Panc1 (cell line): Measurements from ENCODE around the gene ATG2B. TPM values are rescaled to one million over a fixed set of nuclear protein-coding genes. Genes with fewer than 3 reads are reported as not detected.
A peak's percentile ranks its signal among the peaks of the same experiment; 100 is the strongest.

Experiments
- ATAC-seq: fragments of 200-7000 bp; cut with Tn5 transposase; 2 replicates; pipeline ENCODE4 v1.9.1; 2020; ENCODE audit warnings: mild to moderate bottlenecking, moderate library complexity
- BruUV-seq: library from RNA; stranded (reverse); fragments of 400-500 nt; replicated peaks from 2 replicates; lab custom pipeline; 2021; lab: Mats Ljungman, UMichigan
- CTCF ChIA-PET: fragments of 300-600 bp; sonication (Branson Sonifier 250); formaldehyde crosslinking; loops from one replicate; lab custom pipeline; 2022; ENCODE audit warnings: antibody characterized with exemption; lab: Charles Lee
- POLR2A ChIA-PET: fragments of 300-600 bp; sonication (Branson Sonifier 250); formaldehyde crosslinking; loops from one replicate; lab custom pipeline; 2022; ENCODE audit warnings: antibody characterized with exemption; lab: Charles Lee
- DNase-seq: peaks from one replicate; pipeline ENCODE4 v3.0.0-alpha.2; 2010; ENCODE audit warnings: low read depth, low spot score
- H3K27ac ChIP-seq: 2 replicates; pipeline ENCODE4 v1.5.1; 2011; ENCODE audit warnings: mild to moderate bottlenecking, low read length, inconsistent platforms
- H3K27me3 ChIP-seq: fragments of 200-500 bp; sonication (Bioruptor generic); 2 replicates; pipeline ENCODE4 v1.6.0; 2014; ENCODE audit warnings: low read length, inconsistent platforms; ENCODE audit not compliant: control insufficient read depth, insufficient read depth
- H3K36me3 ChIP-seq: fragments of 200-500 bp; sonication (Bioruptor generic); 2 replicates; pipeline ENCODE4 v1.5.1; 2014; ENCODE audit warnings: inconsistent platforms, mild to moderate bottlenecking, low read length, moderate library complexity; ENCODE audit not compliant: control insufficient read depth, insufficient read depth
- H3K4me1 ChIP-seq: 2 replicates; pipeline ENCODE4 v1.5.1; 2011; ENCODE audit warnings: inconsistent platforms, mild to moderate bottlenecking, low read length, moderate library complexity; ENCODE audit not compliant: control insufficient read depth, insufficient read depth
- H3K4me3 ChIP-seq, 2 experiments: 2 replicates each; pipeline ENCODE4 v1.5.1; 2011 to 2012; ENCODE audit warnings: low read depth in 2 of 2, low read length in 2 of 2, mild to moderate bottlenecking in 2 of 2, inconsistent platforms in 1 of 2, moderate library complexity in 1 of 2
- H3K9me3 ChIP-seq: fragments of 200-500 bp; sonication (Bioruptor generic); 2 replicates; pipeline ENCODE4 v1.5.1; 2014; ENCODE audit warnings: low read depth, mild to moderate bottlenecking, inconsistent platforms, low read length, moderate library complexity; ENCODE audit not compliant: control insufficient read depth, insufficient read depth
- CTCF ChIP-seq: fragments of 450-650 bp; IDR thresholded peaks from 2 replicates; pipeline ENCODE4 v1.5.1; 2017; ENCODE audit warnings: mild to moderate bottlenecking
- POLR2AphosphoS5 ChIP-seq: IDR thresholded peaks from 2 replicates; pipeline ENCODE4 v1.6.1; 2012; ENCODE audit warnings: mild to moderate bottlenecking, low read depth, low read length, moderate library complexity
- REST ChIP-seq, 2 experiments: IDR thresholded peaks; 2 replicates each; pipeline ENCODE4 v1.6.1; 2011 to 2012; ENCODE audit warnings: low read depth in 2 of 2, control low read depth in 1 of 2, low read length in 1 of 2, mild to moderate bottlenecking in 1 of 2, moderate library complexity in 1 of 2; ENCODE audit not compliant: insufficient read depth in 1 of 2
- SIN3A ChIP-seq: IDR thresholded peaks from 2 replicates; pipeline ENCODE4 v1.6.1; 2012; ENCODE audit warnings: low read depth, mild to moderate bottlenecking, low read length, moderate library complexity, borderline replicate concordance; ENCODE audit not compliant: insufficient read depth
- TCF7L2 ChIP-seq: IDR thresholded peaks from 2 replicates; pipeline ENCODE4 v1.6.1; 2011; ENCODE audit warnings: mild to moderate bottlenecking, low read depth, low read length, inconsistent platforms
- in situ Hi-C: cut with HindIII; loops from 2 replicates; pipeline ENCODE4 v1.10.0; 2016; ENCODE audit warnings: low sequenced_read_pairs, low pct_unique_long_range_greater_than_20kb
- intact Hi-C: fragments of 100-400 bp; cut with micrococcal nuclease; formaldehyde crosslinking; loops from one replicate; pipeline ENCODE4 v1.10.0; 2022; ENCODE audit not compliant: unreplicated experiment
- total RNA-seq: library from RNA; stranded (reverse); gene quantifications from one replicate; pipeline ENCODE4 v1.2.1, GENCODE V29; 2021; ENCODE audit not compliant: unreplicated experiment

The ATG2B gene
- total RNA-seq, 1 experiment from 2014 or later = 2.6 TPM

GRCh38 chr14:96304956-96305355 is 58.2 kb downstream of the ATG2B start:
- H3K4me1 ChIP-seq = no peaks in the 10 kb centered on the region
- H3K27ac ChIP-seq = no peak overlapping the region
- intact Hi-C loops (no loop called here), in situ Hi-C loops (no loop called here)
- no peaks in the 10 kb centered on the region for H3K9me3 ChIP-seq
- ATAC-seq (no peak), DNase-seq (no peak)
- no peaks in the 10 kb centered on the region for H3K27me3 ChIP-seq
- BruUV-seq = no TSS peak
- no peaks in the 10 kb centered on the region for H3K36me3 ChIP-seq
- ChIA-PET CTCF (interaction anchor here (0.5 kb wide), 1 partner anchor 746 kb away, joined by 4 read pairs; no protein-coding TSS in a partner anchor), POLR2A (no interaction called here)
- H3K4me3 ChIP-seq = no peak overlapping the region
- TF ChIP-seq SIN3A (no peak), CTCF (peak; percentile 21; the same call in 1 of the 2 replicates)

- CTCF ChIA-PET = no interaction called here
- no peaks in the 10 kb centered on the region for H3K4me1 ChIP-seq
- BruUV-seq = no TSS peak
- H3K36me3 ChIP-seq = no peaks in the 10 kb centered on the region
- ATAC-seq = no peak
- intact Hi-C loops = no loop called here
- POLR2A ChIA-PET = no interaction called here
- no peak overlapping the region for H3K4me3 ChIP-seq
- no peak for DNase-seq
- no peak overlapping the region for H3K27ac ChIP-seq
- no peaks in the 10 kb centered on the region for H3K27me3 ChIP-seq
- TF ChIP-seq POLR2AphosphoS5 (no peak), TCF7L2 (no peak), CTCF (no peak), REST (IDR thresholded peaks at IDR 0.05; ENCODE audit: insufficient read depth in 1 of 2, low read depth in 2 of 2, low read length in 1 of 2) (no peak), SIN3A (no peak)
- H3K9me3 ChIP-seq = no peaks in the 10 kb centered on the region
- in situ Hi-C loops = no loop called here
These were observed 59.2 kb downstream of the ATG2B start for GRCh38 chr14:96303981-96304380.
